ENCODE data around the gene TCP11. TPM values are rescaled to one million over a fixed set of nuclear protein-coding genes. Genes with fewer than 3 reads are reported as not detected.

The TCP11 gene
- total RNA-seq, 1 experiment from 2014 or later: not detected

GRCh38 chr6:35147486-35147885, 6.3 kb upstream of the TCP11 start:
- Histone ChIP-seq H3T11ph (ENCODE audit: low read length) (no peak overlapping the region), H2AFZ (ENCODE audit: low read length) (no peak overlapping the region), H2BK120ac (ENCODE audit: low read depth, low read length, poor library complexity, severe bottlenecking) (no peak overlapping the region), H3K4me1 (ENCODE audit: insufficient read depth, low read length) (peaks cover 5% of the 10 kb centered on the region), H3K14ac (ENCODE audit: insufficient read depth, low read length) (no peak overlapping the region), H4K5ac (ENCODE audit: insufficient read length, low read depth, low read length) (no peak overlapping the region), H3K27me3 (ENCODE audit: insufficient read depth, low read length) (peaks cover 6% of the 10 kb centered on the region; the same call in 1 of the 2 replicates), H3K56ac (ENCODE audit: insufficient read length, low read depth, low read length) (no peak overlapping the region), H2BK15ac (ENCODE audit: low read depth, low read length) (no peak overlapping the region), H3K79me1 (ENCODE audit: insufficient read depth, low read depth, low read length, poor library complexity, severe bottlenecking) (no peaks in the 10 kb centered on the region), H3K9me3 (ENCODE audit: control insufficient read depth, low read depth, low read length) (no peaks in the 10 kb centered on the region), H3K9ac (ENCODE audit: extremely low read depth, insufficient read length, low read length) (no peak overlapping the region), H3K79me2 (ENCODE audit: insufficient read depth, low read length) (no peaks in the 10 kb centered on the region), H3K18ac (ENCODE audit: insufficient read length, low read depth, low read length) (no peak overlapping the region), H4K91ac (ENCODE audit: insufficient read length, low read depth, low read length) (no peak overlapping the region), H4K20me1 (ENCODE audit: control insufficient read depth, insufficient read depth, insufficient read length) (no peaks in the 10 kb centered on the region), H3K23ac (ENCODE audit: insufficient read length, low read depth, low read length) (no peak overlapping the region), H3K4ac (ENCODE audit: low read depth, low read length) (no peak overlapping the region), H3K4me2 (ENCODE audit: insufficient read depth, insufficient read length, low read length) (no peak overlapping the region), H2BK5ac (ENCODE audit: insufficient read length, low read length) (no peak overlapping the region), H3K27ac (ENCODE audit: insufficient read length, low read depth, low read length) (no peak overlapping the region), H2BK20ac (ENCODE audit: low read depth, low read length, poor library complexity, severe bottlenecking) (no peak overlapping the region), H2BK12ac (ENCODE audit: insufficient read length, low read depth, low read length) (no peak overlapping the region), H4K8ac (replicated peaks; ENCODE audit: insufficient read length, low read depth, low read length) (no peak overlapping the region), H2AK5ac (ENCODE audit: insufficient read length, low read length) (no peak overlapping the region), H3K23me2 (ENCODE audit: insufficient read length, low read depth, low read length, poor library complexity, severe bottlenecking) (no peaks in the 10 kb centered on the region)
- Mint-ChIP-seq H3K36me3 (ENCODE audit: insufficient read depth in 1 of 3, low read depth in 3 of 3) (no peaks in the 10 kb centered on the region), H3K27ac (no peak overlapping the region), H3K4me3 (no peak overlapping the region; a peak in 1 of 5 replicates), H3K9me3 (no peaks in the 10 kb centered on the region; a peak in 1 of 5 replicates), H3K4me1 (peaks cover 32 to 33% of the 10 kb centered on the region in 2 experiments), H3K27me3 (ENCODE audit: low read depth) (peaks cover 59% of the 10 kb centered on the region)
- WGBS (ENCODE audit: extremely low coverage, insufficient read length, low lambda C conversion rate): no CpG with 5 or more reads among the region's 3 CpGs
- DNase-seq: no peak
- TF ChIP-seq, protein P1, sequence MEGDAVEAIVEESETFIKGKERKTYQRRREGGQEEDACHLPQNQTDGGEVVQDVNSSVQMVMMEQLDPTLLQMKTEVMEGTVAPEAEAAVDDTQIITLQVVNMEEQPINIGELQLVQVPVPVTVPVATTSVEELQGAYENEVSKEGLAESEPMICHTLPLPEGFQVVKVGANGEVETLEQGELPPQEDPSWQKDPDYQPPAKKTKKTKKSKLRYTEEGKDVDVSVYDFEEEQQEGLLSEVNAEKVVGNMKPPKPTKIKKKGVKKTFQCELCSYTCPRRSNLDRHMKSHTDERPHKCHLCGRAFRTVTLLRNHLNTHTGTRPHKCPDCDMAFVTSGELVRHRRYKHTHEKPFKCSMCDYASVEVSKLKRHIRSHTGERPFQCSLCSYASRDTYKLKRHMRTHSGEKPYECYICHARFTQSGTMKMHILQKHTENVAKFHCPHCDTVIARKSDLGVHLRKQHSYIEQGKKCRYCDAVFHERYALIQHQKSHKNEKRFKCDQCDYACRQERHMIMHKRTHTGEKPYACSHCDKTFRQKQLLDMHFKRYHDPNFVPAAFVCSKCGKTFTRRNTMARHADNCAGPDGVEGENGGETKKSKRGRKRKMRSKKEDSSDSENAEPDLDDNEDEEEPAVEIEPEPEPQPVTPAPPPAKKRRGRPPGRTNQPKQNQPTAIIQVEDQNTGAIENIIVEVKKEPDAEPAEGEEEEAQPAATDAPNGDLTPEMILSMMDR (conservative IDR thresholded peaks at IDR 0.05): no peak
